ENCODE measurements around the gene SCYGR7. TPM values are rescaled to one million over a fixed set of nuclear protein-coding genes. Genes with fewer than 3 reads are reported as not detected.
"Not testable (repeated sequence)": the region's sequence is repeated elsewhere in the genome, so short reads cannot be mapped to it uniquely, and the experiment has no call there.

SCYGR7 gene, protein sequence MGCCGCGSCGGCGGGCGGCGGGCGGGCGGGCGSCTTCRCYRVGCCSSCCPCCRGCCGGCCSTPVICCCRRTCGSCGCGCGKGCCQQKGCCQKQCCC
- not detected for polyA plus RNA-seq (ENCODE audit: insufficient read length in 4 of 4)

DNA sequence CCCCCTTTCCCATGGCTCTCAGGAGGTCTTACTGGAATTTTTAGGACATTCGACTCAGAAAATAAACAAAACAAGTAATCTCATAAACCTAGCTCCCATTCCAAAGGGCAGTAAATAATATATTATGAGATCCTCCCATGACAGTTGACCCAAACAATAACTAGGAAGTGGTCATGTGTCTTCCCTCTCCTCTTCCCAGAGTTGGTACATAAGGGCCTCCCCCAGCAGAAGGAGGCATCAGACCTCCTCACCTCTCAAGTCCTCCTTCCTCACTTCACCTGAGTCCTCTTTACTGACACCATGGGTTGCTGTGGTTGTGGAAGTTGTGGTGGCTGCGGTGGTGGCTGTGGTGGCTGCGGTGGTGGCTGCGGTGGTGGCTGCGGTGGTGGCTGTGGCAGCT lies at the start of gene SCYGR7:
TSS of gene SCYGR7 (plus strand) at position 301 of the 400 bp plus-strand sequence. CDS start at position 301, 0 bp downstream.
- no peak for DNase-seq (ENCODE audit: low read depth in 4 of 4, low spot score in 3 of 4)

DNA sequence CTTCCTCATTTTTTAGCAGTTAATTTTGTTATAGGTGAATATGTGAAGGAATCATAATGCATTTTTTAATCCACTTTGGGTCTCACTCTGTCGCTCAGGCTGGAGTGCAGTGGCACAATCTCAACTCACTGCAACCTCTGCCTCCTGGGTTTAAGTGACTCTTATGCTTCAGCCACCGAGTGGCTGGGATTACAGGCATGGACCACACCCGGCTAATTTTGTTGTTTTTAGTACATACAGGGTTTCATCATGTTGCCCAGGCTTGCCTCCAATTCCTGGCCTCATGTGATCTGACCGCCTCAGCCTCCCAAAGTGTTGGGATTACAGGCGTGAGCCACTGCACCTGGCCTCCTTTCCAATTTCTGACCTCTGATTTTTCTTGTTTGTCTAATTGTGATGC lies 43.9 kb upstream of the SCYGR7 start:
- no peak for DNase-seq (ENCODE audit: low read depth in 4 of 4, low spot score in 3 of 4)

DNA sequence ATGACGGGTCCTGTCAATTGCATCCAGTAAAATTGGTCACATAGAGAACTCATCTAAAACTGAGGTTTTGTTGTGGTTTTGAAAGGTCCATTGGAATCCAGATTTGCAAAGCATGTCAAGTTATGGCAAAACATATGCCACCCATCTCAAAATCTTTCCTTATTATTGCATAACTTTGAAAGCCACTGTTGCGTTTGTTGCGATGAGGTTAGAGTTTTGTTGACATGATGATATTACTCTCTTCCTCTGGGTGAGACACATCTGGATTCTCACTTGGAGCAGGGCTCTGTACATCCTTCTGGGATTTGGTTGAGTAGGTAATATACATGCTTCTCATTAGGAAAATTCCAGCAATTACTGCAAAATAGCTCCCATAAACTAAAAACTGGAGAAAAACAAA lies 40.9 kb upstream of the SCYGR7 start:
- no peak for DNase-seq (ENCODE audit: low read depth in 4 of 4, low spot score in 3 of 4)

DNA sequence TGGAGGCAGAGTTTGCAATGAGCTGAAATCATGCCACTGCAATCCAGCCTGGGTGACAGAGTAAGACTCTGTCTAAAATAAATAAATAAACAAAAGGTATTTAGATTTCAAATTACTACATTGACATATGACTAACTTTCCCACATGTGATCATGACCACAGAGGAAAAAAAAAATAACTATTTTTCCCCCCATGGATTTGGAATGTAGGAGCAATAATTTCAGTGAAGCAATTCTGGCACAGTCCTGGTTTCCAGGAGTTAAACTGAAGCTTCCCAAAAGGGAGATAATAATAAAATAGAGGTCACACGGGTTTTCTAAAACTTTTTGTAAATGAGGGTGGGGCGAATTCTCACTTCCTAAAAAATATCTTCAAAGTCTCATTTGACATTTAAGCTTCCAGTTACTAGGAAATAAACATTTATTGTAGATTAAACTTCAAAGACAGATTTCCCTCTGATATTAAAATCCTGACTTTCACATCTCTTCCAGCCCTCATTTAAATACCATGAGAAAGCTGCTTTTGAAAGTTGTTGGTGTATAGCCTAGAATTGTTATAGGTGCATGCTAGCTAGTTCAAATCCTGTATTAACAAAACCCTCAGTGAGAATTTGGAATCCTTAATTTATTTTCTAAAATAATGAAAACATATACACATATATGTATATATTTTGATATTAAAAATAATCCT lies 31.0 kb upstream of the SCYGR7 start:
- DNase-seq (ENCODE audit: low read depth in 4 of 4, low spot score in 3 of 4) = no peak

DNA sequence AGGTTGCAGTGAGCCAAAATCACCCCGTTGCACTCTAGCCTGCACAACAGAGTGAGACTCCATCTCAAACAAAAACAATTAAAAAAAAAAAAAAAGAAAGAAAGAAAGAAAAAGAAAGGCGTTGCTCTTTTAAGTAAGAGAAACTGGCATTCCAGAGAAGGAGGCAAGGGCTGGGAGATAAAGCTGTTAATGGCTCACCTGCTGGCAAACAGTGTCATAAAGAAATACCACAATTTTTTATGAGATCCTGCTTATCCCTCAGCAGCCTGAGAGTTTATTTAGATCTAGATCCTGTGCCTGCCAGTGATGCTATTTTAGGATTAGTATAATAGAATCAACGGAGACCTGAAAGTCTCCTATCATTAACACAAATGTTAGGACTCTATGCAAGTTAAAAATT lies 26.6 kb upstream of the SCYGR7 start:
- DNase-seq (ENCODE audit: low read depth in 4 of 4, low spot score in 3 of 4) = no peak

DNA sequence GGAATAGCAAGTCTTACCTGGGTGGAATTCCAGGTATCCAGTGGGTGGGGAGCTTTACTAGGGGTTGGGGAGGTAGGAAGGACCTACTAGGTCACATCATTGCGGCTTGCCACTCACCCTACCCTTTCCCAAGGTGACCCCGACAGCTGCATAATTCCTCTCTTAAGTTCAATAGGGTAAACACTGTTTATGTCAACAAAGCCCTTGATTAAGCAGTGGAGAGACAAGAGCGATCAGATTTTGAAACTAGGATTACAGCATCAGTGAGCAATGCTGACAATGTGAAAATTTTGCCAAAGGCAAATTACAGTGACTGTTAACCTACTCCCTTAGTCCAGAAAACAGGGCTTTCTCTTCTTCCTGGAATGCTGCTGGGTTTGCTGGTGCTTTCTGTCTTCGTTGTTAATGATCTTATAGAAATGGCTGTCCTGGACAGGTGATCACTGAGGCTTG lies 24.8 kb upstream of the SCYGR7 start:
- no peak for DNase-seq (ENCODE audit: low read depth in 4 of 4, low spot score in 3 of 4)

DNA sequence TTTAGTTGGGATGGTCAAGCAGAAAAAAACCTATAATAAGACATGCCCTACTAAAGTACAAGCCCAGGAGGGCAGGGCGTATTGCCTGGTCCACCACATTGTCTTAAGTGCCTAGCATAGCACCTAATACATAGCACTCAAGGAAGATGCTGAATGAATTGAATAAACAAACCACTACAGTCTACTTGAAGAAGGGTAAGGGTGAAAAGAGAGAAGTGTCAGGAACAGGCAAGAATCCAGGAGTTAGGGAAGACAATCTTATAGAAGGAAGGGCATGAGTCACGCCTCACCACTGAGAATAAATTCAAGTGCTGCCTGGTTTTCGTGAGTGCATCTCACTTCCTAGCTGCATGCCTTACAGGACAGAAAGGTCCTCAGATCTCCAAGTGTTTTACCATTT lies 24.2 kb upstream of the SCYGR7 start:
- DNase-seq (ENCODE audit: low read depth in 4 of 4, low spot score in 3 of 4) = no peak

DNA sequence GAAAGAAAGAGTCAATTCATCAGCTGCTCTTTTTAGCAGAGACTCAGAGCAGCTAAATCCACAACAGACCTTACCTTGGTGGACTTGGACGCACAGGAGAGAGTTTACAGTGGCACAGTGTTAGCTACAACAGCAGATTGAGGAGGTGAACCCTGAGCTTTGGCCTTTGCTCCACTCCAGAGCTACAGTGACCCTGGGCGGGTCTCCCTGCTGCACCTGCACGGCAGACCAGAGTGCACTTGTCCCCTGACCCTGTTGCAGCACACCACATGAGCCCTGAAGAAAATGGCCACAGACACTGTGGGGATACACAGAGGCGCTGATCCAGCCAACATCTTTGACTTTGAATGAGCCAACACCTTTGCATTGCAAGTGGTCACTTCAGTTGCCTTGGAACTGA lies 21.3 kb upstream of the SCYGR7 start:
- DNase-seq (ENCODE audit: low read depth in 4 of 4, low spot score in 3 of 4) = no peak

DNA sequence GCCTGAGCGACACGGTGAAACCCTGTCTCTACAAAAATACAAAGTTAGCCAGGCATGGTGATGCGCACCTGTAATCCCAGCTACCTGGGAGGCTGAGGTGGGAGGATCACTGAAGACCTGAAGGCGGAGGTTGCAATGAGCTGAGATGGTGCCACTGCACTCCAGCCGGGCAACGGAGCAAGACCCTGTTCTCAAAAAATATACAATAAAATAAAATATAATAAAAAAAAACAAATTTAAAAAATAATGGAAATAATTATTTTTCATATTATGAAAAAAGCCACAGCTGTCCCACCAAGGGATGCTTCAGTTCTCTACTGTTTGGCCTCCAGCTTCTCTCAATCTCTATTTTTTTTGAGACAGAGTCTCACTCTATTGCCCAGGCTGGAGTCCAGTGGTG lies 20.7 kb upstream of the SCYGR7 start:
- DNase-seq (ENCODE audit: low read depth in 4 of 4, low spot score in 3 of 4) = no peak

DNA sequence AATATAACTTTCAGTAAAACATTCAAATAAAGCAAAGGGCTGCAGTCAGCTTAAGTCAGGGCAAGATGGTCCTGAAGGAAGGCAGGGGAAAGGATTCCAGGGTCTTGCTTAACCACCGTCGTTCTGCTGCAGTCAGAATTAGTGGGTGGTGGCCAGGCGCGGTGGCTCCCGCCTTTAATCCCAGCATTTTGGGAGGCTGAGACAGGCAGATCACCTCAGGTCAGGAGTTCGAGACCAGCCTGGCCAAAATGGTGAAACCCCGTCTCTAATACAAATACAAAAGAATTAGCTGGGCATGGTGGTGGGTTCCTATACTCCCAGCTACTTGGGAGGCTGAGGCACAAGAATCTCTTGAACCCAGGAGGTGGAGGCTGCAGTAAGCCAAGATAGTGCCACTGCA lies 17.1 kb upstream of the SCYGR7 start:
- DNase-seq (ENCODE audit: low read depth in 4 of 4, low spot score in 3 of 4) = no peak

DNA sequence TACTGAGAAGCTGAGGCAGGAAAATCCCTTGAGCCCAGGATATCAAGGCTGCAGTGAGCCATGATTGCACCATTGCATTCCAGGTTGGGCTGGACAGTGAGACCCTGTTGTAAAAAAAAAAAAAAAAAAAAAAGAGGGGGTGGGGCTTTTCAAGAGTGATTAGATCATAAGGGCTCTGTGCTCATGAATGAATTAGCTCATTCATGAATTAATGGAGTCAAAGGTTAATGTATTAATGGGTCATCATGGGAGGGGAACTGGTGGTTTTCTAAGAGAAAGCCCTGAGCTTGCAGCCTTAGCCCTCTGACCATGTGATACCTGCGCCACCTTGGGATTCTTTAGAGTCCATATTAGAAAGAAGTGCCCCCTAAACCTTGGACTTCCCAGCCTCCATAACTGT lies 14.8 kb upstream of the SCYGR7 start:
- DNase-seq (ENCODE audit: low read depth in 4 of 4, low spot score in 3 of 4) = no peak

DNA sequence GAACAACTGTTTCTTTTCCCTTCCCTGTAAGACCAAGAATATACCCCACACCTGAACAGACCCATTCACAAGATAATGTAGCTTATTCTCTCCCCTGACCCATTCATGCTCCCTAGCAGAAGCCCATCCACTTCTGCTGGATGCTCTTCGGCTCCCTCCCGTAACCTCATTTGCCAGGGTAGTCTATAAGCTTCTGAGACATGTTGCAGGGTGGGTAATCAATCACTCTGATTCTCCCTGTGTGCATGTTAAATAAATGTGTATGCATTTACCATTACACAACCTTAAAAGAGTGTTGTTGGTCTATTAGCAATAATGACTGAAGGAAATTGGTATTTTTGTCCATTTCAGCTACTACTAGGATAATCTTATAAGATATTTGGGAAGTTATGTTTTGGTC lies 11.6 kb upstream of the SCYGR7 start:
- DNase-seq (ENCODE audit: low read depth in 4 of 4, low spot score in 3 of 4) = no peak

DNA sequence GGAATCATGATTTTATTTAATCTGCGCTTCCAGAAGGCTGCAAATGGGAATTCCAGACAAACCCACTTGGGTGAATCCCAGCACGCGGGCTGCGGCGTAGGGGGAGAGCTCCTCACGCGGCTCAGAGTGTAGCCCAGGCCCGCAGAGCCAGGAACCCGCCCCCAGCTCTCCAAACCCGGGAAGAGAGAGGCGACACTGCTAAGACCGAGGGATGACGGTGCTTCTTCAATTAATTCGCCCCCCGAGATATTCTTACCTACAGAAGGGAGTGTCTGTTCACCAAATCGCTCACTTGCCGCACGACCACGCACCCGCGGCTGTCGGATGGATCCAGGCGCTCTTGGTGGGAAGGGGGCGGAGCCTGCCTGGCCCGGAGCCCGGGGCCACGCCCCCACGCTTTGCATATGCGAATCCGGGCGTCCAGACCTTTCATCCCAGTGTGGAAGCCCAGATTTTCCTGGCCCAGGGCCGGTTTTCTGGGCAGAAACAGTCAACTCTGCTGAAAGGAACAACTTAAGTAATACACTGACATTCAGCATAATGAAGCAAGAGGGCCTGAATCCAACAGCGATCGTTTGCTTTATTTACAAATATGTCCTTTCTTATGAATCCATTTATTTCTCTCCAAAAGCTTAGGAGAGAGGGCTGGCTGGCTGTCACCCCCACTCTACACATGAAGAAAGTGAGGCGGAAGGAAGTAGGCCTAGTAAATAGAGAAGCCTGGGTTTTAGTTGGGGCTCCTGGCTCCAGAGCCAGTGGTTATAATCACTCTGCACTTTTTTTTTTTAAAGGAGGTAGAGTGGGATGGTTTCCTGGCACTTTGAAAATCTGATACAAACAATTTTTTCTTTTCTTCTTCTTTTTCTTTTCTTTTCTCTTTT lies 10.2 kb upstream of the SCYGR7 start, which contains the start of gene SLC19A3:
TSS of gene SLC19A3 (minus strand) at position 342 of the 881 bp plus-strand sequence. CDS start 15,710 bp downstream, outside the sequence.
- DNase-seq (ENCODE audit: low read depth in 4 of 4, low spot score in 3 of 4) = peak; percentile 42 to 55 (median 50)

DNA sequence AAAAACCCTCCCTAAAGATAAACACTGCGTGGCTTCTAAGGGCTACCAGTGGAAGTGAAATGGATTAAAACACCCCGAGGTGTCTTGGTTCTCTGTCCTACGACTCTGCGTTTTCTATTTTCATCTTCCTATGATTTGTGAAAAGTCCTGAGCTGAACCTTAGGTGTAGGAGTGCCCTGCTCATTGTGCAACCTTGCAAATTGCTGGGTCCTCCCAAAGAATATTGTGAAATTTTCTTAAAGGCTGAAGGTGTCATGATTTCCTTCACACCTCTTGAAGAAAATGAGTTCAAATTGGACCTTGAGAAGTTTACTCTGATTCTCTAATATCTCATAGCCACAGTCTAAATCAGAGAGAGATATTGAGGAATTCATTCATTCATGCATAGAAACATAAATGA lies 8.5 kb upstream of the SCYGR7 start:
- no peak for DNase-seq (ENCODE audit: low read depth in 4 of 4, low spot score in 3 of 4)

DNA sequence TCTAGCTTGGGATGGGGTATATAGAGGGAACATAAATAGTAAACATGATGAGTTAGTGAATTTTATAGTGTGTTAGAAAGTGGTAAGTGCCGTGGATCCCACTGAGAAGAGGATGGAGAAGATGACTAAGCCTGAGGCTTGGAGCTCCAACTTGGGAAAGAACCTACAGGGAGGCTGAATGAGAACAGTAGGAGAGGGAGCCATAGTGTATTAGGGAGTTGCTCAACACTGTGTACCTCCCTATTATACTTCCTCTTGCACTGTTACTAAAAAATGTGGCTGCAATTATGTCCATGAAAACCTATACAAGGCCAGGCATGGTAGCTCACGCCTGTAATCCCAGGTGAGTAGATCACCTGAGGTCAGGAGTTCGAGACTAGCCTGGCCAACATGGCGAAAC lies 7.5 kb upstream of the SCYGR7 start:
- no peak for DNase-seq (ENCODE audit: low read depth in 4 of 4, low spot score in 3 of 4)

DNA sequence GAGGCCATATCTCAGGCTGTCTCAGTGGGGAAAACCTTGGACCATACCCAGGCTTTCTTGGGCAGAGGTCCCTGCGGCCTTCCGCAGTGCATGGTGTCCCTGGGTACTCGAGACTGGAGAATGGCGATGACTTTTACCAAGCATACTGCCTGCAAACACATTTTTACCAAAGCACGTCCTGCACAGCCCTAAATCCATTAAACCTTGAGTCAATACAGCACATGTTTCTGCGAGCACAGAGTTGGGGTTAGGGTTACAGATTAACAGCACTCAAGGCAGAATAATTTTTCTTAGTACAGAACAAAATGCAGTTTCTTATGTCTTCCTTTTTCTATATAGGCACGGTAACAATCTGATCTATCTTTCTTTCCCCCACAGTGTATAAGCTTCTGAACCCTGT lies 5.3 kb upstream of the SCYGR7 start:
- DNase-seq (ENCODE audit: low read depth in 4 of 4, low spot score in 3 of 4) = not testable (repeated sequence)

DNA sequence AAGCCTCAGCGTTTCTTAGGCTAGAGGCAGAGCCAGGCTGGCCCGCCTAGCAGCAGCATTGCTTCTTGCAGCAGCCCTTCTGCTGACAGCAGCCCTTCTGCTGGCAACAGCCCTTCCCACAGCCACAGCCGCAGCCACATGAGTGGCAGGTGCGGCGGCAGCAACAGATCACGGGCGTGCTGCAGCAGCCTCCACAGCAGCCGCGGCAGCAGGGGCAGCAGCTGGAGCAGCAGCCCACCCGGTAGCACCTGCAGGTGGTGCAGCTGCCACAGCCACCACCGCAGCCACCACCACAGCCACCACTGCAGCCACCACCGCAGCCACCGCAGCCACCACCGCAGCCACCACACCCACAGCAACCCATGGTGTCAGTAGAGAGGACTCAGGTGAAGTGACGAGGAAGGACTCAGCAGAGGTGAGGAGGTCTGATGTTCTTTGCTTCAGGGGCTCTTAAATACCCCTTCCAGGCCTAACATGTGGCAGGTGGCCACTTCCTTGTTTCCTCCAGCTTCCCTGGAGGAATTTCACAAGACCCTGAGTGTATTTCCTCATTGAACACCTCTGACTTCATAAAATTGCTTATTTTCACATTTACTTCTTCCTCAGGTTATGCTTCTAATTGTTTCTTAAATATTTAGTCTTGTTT lies 3.6 kb upstream of the SCYGR7 start, which contains the start of gene SCYGR6:
TSS of gene SCYGR6 (minus strand) at position 364 of the 646 bp plus-strand sequence. CDS start at position 364, 0 bp downstream.
- no peak for DNase-seq (ENCODE audit: low read depth in 4 of 4, low spot score in 3 of 4)

DNA sequence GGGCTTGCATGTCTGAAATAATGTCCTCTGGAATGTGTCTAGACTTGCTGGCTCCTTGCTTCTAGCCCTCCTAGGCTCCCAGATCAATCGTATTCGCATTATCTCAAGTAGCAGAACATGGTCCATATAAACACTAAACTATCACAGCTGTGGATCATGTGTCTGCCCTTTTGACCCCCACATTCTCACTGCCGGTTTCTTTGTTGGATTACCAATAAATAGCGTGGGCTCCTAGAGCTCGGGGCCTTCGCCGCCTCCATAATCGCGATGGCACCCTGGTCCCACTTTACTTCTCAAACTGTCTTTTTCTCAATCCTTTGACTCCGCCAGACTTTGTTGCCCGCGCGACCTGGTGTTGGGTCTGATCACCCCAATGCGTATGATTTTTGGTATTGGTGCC lies 11.2 kb downstream of the SCYGR7 start:
- DNase-seq (ENCODE audit: low read depth in 4 of 4, low spot score in 3 of 4) = no peak

DNA sequence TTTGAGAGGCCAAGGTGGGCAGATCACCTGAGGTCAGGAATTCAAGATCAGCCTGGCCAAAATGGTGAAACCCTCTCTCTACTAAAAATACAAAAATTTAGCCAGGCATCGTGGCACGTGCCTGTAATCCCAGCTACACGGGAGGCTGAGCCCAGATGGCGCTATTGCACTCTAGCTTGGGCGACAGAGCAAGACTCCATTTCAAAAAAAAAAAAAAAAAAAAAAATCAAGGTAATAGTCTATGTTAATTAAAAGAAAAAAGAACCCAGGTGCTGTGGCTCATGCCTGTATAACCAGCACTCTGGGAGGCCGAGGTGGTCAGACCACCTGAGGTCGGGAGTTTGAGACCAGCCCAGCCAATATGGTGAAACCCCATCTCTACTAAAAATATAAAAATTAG lies 12.6 kb downstream of the SCYGR7 start:
- not testable (repeated sequence) for DNase-seq (ENCODE audit: low read depth in 4 of 4, low spot score in 3 of 4)

DNA sequence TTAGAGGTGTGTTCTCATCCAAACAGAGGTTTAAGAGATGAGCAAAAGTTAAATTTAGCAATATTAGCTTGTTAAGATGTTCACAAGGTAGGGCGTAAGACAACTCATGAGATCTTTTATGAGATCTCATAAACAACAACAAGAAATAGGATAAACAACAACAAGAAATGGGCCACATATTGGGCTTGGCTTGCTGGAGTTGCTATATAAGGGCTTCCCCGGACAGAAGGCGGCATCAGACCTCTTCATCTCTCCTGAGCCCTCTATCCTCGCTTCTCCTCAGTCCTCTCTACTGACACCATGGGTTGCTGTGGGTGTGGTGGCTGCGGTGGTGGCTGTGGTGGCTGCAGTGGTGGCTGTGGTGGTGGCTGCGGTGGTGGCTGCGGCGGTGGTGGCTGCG lies 17.5 kb downstream of the SCYGR7 start, which contains the start of gene SCYGR8:
TSS of gene SCYGR8 (plus strand) at position 301 of the 400 bp plus-strand sequence. CDS start at position 301, 0 bp downstream.
- DNase-seq (ENCODE audit: low read depth in 4 of 4, low spot score in 3 of 4) = no peak

DNA sequence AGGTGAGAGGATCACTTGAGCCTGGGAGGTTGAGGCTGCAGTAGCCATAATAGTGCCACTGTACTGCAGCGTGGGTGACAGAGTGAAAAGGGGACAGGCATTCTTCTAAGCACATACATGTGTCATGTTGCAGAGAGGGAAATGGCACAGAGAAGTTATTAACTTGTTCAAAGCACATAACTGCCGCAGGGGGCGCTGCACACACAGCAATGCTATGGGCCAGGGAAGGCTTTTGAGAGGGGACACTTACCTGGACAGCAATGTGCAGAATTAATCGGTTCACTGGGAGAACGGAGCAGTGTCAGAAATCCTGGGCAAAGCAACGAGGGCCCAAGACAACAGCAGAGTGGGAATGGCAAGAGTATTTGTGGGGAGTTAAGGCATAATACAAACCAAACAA lies 19.9 kb downstream of the SCYGR7 start:
- DNase-seq (ENCODE audit: low read depth in 4 of 4, low spot score in 3 of 4) = no peak

Measured in left renal pelvis (tissue), 4 donors.